OCI-M2 (cell line): ENCODE measurements around the gene NEO1.
"Not testable (repeated sequence)": the region's sequence is repeated elsewhere in the genome, so short reads cannot be mapped to it uniquely, and the experiment has no call there.

Experiments
- DNase-seq: peaks from one replicate; lab custom pipeline; 2025; ENCODE audit not compliant: unreplicated experiment; lab: John Stamatoyannopoulos, UW

Gene NEO1

DNA sequence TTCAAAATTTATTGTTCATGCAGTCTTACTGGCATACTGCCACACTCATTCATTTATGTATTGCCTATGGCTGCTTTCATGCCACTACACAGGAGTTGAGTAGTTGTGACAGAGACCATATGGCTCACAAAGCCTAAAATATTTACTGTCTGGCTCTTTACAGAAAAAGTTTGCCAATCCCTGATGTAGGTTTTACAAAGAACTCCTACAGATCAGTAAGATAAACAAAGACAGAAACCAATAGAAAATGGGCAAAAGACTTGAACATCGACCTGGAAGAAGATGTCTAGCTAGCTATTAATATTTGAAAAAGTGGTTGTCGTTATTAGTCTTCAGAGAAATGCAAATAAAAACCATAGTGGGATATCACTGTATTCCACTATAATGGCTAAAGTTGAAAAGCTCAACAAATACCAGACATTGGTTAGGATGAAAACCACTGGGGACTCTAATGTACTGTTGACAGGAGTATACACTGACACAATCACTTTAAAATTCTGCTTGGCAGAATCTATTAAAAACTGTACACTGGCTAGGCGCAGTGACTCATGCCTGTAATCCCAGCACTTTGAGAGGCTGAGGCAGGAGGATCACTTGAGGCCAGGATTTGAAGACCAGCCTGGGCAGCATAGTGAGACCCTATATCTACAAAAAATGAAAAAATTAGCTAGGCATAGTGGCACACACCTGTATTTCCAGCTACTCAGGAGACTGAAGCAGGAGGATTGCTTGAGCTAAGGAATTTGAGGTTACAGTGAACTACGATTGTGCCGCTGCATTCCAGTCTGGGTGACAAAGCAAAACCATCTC is 87.7 kb downstream of the NEO1 start:
- DNase-seq, result no peak

DNA sequence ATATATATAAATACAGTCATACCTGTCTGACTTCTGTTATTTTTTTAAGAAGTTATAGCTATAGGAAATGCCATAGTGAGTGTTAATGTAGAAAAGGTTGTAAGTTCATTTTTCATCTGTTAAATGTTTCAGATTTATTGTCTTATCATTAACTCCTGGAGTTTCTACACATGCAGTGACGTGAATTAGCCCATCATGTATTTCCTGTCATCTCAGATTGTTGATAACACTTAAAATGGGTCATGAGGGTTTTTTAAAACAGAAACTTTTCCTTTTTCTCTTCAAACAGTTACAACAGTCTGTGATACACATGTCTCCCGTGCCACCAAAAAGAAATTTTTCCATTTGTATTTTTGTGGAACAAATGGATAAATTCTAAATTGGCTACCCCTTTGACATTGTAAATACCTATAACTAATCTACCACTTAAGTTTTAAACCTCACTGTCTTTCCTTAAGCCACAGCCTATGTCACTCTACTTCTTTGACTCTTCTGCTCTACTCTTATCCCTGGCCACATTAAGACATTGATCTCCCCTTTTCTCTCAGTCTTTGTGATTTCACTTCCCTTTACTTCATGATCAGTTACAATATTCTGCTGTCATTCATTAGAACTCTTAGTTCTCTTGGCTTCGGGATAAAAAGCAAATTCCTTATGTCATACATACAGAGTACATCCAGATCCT is 89.1 kb downstream of the NEO1 start:
- DNase-seq, result no peak

DNA sequence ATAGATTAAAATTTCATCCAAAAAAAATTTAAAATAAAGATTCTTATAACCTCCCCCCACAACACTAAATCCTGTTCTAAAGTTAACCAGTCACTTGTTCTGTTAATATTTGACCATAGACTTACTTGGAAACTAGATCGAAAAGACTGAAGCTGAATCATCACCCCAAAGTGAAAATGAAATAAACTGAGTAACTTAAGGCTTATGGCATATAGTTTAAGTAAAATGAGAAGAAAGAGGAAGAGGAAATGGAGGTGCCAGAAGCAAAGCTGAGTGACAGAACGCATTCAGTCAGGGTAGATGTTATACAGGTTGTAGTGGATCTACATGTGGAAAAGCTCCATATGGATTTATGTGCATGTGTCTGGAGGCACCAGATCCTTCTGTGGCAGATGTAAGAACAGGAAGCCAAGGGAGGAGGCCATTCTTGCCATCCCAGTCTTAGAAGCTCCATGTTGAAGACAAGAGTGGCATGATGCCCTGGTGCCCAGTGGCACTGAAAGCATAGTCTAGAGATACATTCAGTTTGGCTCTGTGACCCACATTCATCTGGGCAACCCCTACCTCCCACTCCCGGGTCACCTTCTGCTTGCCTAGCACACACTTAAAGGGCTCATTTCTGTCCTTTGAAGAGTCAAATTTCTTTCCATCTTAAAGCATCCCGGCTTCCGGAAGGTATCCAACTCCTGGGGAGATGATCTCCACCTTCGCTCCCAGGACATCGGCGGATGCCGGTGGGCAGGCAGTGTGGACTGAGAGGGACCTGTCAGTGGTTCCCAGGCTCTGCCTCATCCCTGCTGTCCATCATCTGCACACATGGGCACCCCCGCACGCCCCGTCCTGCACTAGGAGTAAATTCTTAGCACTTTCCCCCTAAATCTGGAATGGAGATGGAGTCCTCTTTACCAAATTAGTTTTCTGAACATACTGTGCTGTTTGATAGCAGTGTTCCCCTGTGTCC is 90.8 kb downstream of the NEO1 start:
- no peak for DNase-seq

GRCh38 chr15:73143763-73144155 is 91.5 kb downstream of the NEO1 start:
- no peak for DNase-seq

- DNase-seq, result no peak
These were observed 94.2 kb downstream of the NEO1 start for GRCh38 chr15:73146419-73146818.

DNA sequence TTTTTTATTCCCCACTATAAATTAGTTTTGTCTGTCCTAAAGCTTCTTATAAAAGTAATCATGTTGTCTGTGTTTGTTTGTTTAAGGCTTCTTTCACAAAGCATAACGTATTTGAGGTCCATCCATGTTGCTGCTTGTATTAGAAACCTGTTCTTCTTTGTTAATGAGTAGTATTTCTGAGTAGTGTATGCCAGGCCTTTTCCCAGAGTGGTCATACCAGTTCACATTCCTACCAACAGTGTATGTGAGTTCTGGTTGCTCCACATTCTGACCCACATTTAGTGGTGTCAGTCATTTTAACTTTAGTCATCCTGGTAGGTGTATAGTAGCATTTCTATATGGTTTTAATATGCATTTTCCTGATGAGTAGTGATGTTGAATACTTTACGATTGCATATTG is 98.6 kb downstream of the NEO1 start:
- DNase-seq, result no peak

GRCh38 chr15:73153024-73153423 is 100.8 kb downstream of the NEO1 start:
- no peak for DNase-seq

- no peak for DNase-seq
These were observed 101.2 kb downstream of the NEO1 start for GRCh38 chr15:73153447-73153846.

DNA sequence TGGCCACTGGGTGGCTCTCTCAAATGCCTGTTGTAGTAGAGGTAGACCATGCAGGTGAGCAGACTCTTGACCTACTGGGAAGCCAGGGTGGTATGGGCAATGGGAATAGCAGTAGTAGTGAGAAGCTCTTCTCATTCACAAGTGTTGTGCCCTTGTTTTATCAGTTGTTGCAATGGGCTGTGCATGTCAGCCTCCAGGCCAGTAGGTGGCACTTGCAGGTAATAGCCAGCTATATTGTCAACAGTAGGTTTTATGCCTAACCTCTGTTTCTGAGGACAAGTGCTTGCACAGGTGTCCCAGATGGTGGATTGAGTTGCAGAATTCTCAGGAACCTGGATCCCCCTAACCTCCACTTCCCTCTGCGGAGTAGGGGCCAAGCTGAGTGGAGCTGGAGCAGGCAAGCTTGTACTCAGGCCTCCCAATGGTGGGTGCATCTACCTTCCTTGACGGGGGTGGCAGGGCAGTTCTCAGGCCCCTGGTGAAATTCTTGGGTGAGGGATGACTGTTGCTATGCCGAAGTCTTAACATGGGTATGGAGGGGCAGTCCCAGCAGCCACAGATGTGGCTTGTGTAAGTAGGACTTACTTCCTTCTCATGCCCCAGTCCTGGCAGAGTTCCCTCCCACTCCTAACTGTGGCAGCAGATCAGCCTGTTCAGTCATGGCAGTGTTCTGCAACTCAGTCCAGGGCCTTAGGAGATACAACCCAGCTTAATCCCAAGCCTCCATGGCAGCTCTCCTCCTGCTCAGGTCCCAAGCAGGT is 104.3 kb downstream of the NEO1 start:
- no peak for DNase-seq

DNA sequence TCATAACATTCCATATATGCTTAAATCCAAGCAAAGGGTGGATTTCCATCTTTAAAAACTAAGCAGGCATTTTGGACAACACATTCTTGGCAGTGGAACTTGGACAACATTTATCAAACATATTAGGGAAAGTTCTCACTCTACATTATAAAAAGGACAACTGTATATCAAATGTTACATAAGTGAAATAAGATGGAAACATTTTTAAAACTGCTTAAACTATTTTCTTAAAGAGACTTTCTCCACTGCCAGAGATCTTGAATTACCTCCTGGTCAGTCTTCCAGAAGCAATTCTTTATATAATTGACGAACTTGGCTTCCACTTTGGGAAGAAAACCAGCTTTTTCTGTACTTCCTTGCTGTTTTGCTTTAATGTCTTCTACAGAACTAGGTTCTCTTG is 109.3 kb downstream of the NEO1 start:
- no peak for DNase-seq

GRCh38 chr15:73165435-73165834 is 113.2 kb downstream of the NEO1 start:
- no peak for DNase-seq

- no peak for DNase-seq
These were observed 113.6 kb downstream of the NEO1 start for GRCh38 chr15:73165844-73166243.

- not testable (repeated sequence) for DNase-seq
These were observed 114.4 kb downstream of the NEO1 start for GRCh38 chr15:73166711-73167110.

DNA sequence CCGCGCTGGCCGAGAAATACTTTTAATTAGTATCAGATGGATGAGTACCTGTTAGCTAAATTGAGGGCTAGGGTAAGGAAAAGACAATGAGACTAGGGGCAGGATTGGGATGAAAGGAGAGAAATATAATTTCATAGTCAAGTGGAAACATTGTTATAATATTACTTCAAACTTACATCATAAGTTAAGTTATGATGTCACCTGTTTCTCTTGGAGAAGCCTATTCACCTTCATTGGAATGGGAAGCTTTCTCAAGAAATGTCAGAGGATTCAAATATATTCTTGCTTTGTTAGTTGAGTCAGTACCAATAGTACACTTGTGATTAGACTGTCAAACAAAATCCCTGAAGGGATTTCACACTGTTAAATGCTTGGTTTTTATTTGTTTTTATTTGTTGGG is 116.2 kb downstream of the NEO1 start:
- DNase-seq, result no peak

- DNase-seq, result no peak
These were observed 119.4 kb downstream of the NEO1 start for GRCh38 chr15:73171711-73172110.

- no peak for DNase-seq
These were observed 120.2 kb downstream of the NEO1 start for GRCh38 chr15:73172508-73172907.

GRCh38 chr15:73174171-73174570 is 121.9 kb downstream of the NEO1 start:
- no peak for DNase-seq

- DNase-seq, result no peak
These were observed 123.1 kb downstream of the NEO1 start for GRCh38 chr15:73175382-73175781.

- DNase-seq, result no peak
These were observed 124.3 kb downstream of the NEO1 start for GRCh38 chr15:73176598-73176997.

GRCh38 chr15:73183071-73183470 is 130.8 kb downstream of the NEO1 start:
- DNase-seq, result no peak

DNA sequence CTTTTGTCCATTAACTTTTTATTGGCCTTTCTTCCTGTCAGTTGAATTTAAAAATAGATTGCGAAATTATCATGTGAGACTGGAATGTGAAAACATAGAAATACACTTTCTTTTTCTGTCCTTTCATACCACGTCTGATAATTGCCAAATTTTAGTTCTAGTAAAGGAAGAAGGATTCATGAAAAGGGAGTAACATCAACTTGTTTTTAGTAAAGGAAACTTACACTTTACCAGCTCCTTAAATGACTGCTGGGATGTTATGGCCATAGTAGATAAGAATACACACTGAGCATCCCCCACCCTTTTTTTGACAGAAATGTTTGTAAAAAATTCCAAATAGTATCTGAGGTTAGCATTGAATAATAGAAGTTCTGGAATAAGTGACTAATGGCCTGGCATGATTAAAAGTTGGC is 137.9 kb downstream of the NEO1 start:
- peak; percentile 69 for DNase-seq
